ENCODE results near the gene LIMK2.

- TF ChIP-seq CTCF (conservative IDR thresholded peaks at IDR 0.05; ENCODE audit: low read depth, low read length) (no peak), EZH2 (IDR thresholded peaks at IDR 0.05; ENCODE audit: borderline replicate concordance, low read depth, low read length, poor library complexity, severe bottlenecking) (no peak)
These were observed 63.5 kb downstream of the LIMK2 start for GRCh38 chr22:31275576-31275975.
